ENCODE measurements around the gene DNAL1. TPM values are rescaled to one million over a fixed set of nuclear protein-coding genes. Genes with fewer than 3 reads are reported as not detected.
A peak's percentile ranks its signal among the peaks of the same experiment; 100 is the strongest.

DNAL1 gene
- total RNA-seq, 2 donors from 2014 or later = 7.6 to 9.4 TPM

DNA sequence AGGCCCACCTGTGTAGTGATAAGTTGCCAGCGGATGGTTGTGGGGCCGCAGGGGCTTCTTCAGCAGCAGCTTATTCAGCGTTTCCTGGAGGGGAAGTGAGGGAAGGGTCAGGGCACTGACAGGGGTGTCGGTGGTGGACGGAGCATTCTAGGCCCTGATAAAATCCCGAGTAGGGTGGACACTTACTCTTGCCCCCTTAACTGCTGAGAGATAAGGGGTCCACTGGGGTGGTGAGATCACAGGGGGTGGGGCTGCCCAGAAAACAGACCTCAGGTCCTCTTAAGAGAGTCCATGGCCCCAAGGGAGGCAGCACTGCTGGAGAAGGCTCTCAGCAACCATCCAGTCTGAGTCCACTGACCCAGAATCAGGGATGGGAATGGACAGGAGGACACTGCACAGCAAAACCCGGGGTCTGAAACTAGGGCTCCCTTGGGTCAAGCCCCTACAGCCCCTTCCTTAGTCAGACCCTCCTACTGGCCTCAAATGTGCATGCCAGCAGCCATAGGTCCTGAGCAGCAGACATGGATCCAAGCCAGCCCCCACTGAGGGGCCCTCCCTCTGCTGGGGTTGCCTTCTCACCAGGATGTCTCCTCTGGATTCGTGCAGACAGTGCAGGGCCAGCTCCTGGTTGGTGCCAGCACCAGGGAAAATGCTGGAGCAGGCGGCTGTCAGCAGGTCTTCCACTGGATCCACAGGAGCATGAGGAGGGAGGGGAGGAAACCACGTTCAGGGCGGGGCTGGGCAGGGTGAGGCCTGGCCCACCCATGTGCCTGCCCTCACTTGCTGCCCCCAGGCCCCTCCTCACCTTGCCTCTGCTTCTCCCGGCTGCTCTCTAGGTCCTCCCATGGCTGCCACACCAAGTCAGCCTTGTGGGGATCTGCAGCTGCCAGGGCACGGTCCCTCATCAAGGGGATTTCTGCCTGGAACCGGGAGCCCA, 81.5 kb downstream of the DNAL1 start:
- Mint-ChIP-seq H3K36me3 (peaks cover 18% of the 10 kb centered on the region), H3K4me1 (ENCODE audit: low read depth in 2 of 2) (peaks cover 20 to 26% of the 10 kb centered on the region in 2 donors), H3K27me3 (no peaks in the 10 kb centered on the region), H3K9me3 (no peaks in the 10 kb centered on the region), H3K4me3 (no peak overlapping the region), H3K27ac (peak overlapping the region in 1 of 2 donors; percentile 81)
- ATAC-seq = no peak
- no peak for DNase-seq (ENCODE audit: low spot score)

DNA sequence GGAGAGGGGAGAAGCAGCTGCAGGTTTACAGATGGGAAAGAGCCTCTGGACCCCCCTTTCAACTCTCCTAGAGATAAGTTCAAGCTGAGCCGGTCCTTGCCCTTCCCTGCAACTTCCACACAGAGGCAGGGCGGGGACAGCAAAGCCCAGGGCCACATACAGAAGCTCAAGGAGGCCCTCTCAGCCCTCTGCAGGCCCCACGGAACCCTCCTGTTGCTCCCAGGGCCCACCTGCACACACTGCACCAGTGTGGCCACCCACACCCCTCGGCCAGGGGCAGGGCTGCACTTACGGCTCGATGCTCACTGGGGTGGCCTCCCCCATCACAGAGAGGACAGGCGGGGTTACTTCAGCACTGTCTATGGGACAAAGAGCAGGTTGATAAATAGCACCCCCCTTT, 82.4 kb downstream of the DNAL1 start:
- DNase-seq (ENCODE audit: low spot score) (no peak), ATAC-seq (no peak)
- Mint-ChIP-seq H3K27me3 (no peaks in the 10 kb centered on the region), H3K4me1 (ENCODE audit: low read depth in 2 of 2) (peaks cover 20 to 30% of the 10 kb centered on the region in 2 donors), H3K27ac (peak overlapping the region in 1 of 2 donors; percentile 81), H3K36me3 (peaks cover 14% of the 10 kb centered on the region), H3K4me3 (no peak overlapping the region), H3K9me3 (no peaks in the 10 kb centered on the region)

DNA sequence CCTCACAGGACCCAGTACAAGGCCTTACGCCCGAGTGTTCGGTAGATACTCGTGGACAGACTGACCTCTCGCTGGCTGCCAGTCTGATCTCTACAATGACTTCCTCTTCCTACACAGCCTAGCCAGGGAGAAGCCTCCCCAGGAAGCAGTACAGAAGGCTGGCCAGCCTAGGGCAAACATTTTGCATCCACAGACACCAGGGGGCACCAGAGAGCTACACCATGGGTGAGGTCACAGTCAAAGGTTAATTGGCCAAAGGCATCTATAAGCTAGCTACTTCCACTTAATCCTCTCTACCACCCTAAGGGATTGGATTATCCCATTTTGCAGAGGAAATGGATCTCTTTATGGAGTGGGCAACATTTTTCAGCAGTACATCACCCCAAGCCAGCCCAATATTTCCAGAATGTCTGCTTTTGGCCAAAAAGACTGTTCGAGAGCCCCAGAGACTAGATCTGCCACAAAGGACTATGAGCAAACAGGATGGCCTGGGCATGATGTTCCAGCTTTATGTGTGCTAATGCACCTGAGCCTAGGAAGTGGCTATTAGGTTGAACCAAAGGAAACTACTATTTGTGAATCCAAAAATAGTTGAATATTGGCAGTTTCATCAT, 84.0 kb downstream of the DNAL1 start:
- Mint-ChIP-seq H3K27ac (peak overlapping the region; percentile 63 to 73), H3K36me3 (peaks cover 7% of the 10 kb centered on the region), H3K9me3 (no peaks in the 10 kb centered on the region), H3K4me1 (ENCODE audit: low read depth in 2 of 2) (peaks cover 20 to 24% of the 10 kb centered on the region in 2 donors), H3K4me3 (no peak overlapping the region), H3K27me3 (no peaks in the 10 kb centered on the region)
- DNase-seq (ENCODE audit: low spot score) (peak; percentile 85), ATAC-seq (peak; percentile 89 to 91)

DNA sequence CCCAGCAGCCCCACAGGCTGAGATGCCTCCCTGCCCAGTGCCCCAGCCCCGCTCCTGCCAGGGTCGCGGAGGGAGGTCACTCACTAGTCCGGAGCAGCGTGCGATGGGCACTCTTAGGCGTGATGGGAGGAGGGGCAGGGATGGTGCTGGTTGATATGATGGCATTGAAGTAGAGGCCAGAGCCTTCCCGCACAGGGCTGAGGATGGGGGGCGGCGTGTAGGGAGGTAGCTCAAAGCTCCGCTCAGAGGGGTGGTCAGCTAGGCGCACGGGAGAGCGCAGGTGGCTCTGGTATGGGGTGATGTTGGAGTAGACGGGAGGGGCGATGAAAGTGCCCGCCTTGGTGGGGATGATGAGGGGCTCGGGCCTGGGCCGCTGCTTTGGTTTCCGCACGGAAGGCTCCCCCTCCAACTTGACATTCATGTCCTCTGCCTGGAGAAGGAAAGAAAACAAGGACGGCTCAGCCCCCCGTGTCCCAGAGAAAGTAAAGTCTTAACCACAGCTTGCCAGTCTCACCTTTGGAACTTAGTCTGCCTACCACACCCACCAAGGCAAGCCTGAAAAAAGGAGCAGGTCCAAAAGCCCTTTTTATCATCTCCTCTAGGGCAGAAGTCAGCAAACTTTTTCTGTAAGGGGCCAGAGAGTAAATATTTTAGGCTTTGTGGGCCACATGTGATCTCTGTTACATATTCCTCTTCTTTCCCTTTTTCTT, 84.9 kb downstream of the DNAL1 start:
- Mint-ChIP-seq H3K27me3 (no peaks in the 10 kb centered on the region), H3K36me3 (peaks cover 8% of the 10 kb centered on the region)
- no peak for ATAC-seq

DNA sequence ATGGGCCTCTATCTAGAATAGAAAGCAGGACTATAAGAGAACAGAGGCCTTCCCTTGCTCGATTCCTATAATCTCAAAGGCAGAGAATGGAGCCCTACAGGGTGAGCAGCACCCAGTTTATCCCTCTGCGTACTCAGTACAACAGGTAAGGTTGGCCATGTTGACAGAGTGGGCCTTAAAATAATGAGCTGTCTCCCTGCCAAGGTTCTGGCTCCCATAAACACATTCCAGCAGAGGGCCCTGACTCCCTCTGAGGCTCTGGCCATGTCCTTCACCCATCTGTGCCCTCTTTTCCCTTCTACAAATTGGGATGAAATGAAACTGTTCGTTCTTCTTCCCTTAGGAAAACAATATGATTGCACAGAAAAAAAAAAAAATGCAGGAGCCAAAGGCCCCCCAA, 86.3 kb downstream of the DNAL1 start:
- Mint-ChIP-seq H3K27me3 (no peaks in the 10 kb centered on the region), H3K9me3 (no peaks in the 10 kb centered on the region), H3K36me3 (peaks cover 11% of the 10 kb centered on the region), H3K27ac (peak overlapping the region in 1 of 2 donors; percentile 66), H3K4me3 (no peak overlapping the region), H3K4me1 (ENCODE audit: low read depth in 2 of 2) (peaks cover 22 to 24% of the 10 kb centered on the region in 2 donors)
- no peak for ATAC-seq
- no peak for DNase-seq (ENCODE audit: low spot score)

More for the DNA sequence above, 84.9 kb downstream of the DNAL1 start:
- Mint-ChIP-seq H3K9me3 (no peaks in the 10 kb centered on the region), H3K27ac (peak overlapping the region; percentile 46 to 63), H3K4me3 (no peak overlapping the region), H3K4me1 (ENCODE audit: low read depth in 2 of 2) (peaks cover 22 to 23% of the 10 kb centered on the region in 2 donors)
- DNase-seq (ENCODE audit: low spot score) = no peak

DNA sequence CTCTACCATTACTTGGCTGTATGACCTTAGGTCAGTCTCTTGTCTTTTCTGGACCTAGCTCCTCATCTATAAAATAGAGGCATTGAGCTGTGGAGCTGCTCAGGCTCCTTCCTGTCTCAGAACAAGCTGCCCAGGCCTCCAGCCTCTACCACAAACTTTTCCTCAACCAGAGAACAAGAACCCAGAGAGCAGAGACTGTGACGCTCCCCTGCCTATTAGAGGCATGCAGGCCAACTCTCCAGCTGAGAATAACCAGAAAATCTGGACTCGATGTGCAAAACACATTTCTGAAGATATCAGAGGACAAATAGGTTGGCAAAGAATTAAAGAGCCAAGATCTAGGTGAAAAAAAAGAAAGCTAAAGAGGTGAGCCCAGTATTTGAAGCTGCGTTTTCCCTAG, 87.2 kb downstream of the DNAL1 start:
- Mint-ChIP-seq H3K4me1 (ENCODE audit: low read depth in 2 of 2) (peaks cover 22 to 24% of the 10 kb centered on the region in 2 donors), H3K36me3 (peaks cover 11% of the 10 kb centered on the region), H3K4me3 (no peak overlapping the region), H3K27me3 (no peaks in the 10 kb centered on the region), H3K27ac (peak overlapping the region in 1 of 2 donors; percentile 66), H3K9me3 (no peaks in the 10 kb centered on the region)
- ATAC-seq (no peak), DNase-seq (ENCODE audit: low spot score) (no peak)

DNA sequence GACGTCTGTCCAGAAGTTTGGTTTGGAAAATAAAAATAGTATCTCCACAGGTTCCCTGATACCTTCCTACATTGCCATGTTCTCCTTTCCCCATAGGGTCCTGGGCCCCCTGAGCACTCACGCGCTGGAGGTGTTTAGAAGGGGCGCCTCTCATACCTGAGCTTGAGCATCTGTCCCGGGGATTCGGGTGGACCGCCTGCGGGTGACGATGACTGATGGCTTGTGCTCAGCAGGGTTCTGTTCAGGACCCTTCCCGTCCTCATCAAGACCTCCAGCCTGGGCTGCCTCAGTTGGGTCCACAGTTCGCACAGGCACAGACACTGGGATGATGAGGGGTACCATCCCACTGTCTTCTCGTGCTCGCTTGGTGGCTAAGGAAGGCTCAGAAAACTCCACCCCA, 92.1 kb downstream of the DNAL1 start:
- ATAC-seq = no peak
- H3K4me3 Mint-ChIP-seq = no peak overlapping the region

DNA sequence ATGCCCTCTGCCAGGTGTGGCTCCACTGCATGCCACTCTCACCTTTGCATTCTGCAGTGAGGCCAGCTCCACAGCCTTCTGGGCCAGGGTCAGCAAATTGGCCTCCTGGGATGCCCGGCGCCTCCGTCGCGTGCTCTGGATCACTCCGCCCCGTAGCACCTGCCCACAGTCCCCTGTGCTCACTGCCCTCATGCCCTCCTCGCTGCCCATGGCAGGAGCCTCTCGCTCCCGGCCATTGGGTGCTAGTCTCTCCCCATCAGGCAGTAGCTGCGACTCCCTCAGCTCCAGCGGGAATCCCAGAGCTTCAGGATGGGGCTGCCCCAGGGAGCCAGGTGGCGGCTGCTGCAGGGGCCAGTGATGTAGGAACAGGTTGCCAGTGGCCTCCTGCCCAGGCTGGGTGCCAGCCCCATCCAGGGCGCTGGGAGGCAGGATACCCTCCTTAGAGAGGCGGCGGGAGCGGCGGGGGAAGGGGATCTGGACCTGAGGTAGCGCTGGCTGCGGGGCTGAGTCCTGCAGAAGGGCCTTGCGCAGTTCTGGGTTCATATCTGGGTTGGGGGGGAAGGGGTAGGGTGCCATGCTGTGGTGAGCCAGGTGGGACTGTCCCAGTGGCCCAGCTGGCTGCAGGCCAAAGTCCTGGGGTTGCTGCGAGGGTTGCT, 93.9 kb downstream of the DNAL1 start:
- ATAC-seq = no peak
- DNase-seq (ENCODE audit: low spot score) = no peak
- Mint-ChIP-seq H3K4me3 (no peak overlapping the region), H3K4me1 (ENCODE audit: low read depth in 2 of 2) (peaks cover 28 to 44% of the 10 kb centered on the region in 2 donors), H3K27ac (no peak overlapping the region), H3K9me3 (no peaks in the 10 kb centered on the region), H3K27me3 (no peaks in the 10 kb centered on the region), H3K36me3 (peaks cover 6% of the 10 kb centered on the region)

More for the DNA sequence above, 92.1 kb downstream of the DNAL1 start:
- Mint-ChIP-seq H3K9me3 (no peaks in the 10 kb centered on the region), H3K27ac (no peak overlapping the region), H3K4me1 (ENCODE audit: low read depth in 2 of 2) (peaks cover 14 to 26% of the 10 kb centered on the region in 2 donors), H3K27me3 (no peaks in the 10 kb centered on the region), H3K36me3 (peaks cover 6% of the 10 kb centered on the region)
- no peak for DNase-seq (ENCODE audit: low spot score)

DNA sequence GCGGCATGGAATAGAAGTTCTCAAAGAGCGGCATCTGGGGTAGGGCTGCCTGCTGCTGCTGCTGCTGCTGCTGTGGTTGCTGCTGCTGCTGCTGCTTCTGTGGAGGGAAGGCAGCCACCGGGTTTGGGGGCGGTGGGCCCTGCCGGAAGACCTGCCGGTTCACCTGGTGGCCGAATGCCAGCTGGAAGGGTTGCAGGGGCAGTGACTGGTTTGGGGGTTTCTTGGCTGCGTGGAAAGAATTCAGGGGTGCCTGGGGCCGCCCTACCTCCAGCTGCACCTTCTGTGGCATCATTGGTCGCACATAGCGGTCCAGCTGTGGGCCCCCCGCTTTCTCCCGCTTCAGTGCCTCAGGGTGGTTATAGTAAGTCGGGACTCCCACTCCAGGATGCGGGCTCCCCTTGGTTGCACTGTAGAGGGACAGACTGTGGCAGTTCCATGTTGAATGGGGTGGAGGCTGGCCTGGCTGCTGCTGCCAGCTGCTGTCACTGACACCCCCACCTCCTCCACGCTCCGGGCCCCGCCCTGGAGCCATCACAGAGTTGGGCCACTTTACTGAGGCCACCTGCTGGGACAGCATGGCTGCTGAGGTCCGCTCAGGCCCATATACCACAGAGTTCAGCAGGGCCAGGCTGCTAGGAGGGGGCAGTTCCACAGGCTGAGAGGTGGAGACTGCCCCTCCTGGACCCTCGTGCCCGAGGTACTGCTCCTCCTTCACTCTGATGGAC, 94.5 kb downstream of the DNAL1 start:
- peak; percentile 52 for DNase-seq (ENCODE audit: low spot score)
- Mint-ChIP-seq H3K9me3 (no peaks in the 10 kb centered on the region), H3K36me3 (peaks cover 6% of the 10 kb centered on the region), H3K4me3 (no peak overlapping the region), H3K4me1 (ENCODE audit: low read depth in 2 of 2) (peaks cover 35 to 51% of the 10 kb centered on the region in 2 donors), H3K27ac (peak overlapping the region in 1 of 2 donors; percentile 19), H3K27me3 (no peaks in the 10 kb centered on the region)
- no peak for ATAC-seq

DNA sequence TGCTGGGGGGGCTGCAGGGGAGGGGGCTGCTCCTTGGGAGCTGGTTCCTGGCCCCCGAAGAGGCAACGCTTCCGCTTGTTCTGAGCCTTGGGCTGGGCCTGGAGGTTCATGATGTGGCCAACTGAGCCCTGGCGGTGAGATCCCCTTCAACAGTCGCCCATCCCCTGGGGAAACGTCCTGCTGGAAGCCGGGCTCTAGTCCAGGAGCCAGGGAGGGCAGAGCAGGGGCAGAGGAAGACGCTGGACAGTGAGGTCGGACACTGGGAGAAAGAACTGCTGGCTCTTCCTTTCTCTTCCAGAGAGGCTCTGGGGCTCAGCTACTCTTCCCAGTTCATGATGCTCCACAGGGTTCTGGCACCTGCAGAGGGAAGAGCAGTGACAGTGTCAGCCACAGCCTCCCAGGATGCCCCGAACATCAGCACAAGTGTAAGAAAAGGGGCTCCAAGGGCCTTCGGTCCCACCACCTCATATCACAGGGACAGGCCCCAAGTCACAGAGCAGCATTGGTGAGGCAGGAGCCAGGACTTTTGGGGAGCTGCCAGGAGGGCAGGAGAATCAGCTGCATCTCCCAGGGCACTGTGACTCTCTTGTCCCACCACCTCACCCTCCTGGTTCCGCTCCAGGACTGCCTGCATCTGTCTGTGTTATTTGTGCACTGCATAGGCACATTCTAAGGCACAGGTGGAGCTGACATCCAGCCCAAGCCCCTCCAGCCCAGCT, 95.3 kb downstream of the DNAL1 start:
- Mint-ChIP-seq H3K27ac (peak overlapping the region in 1 of 2 donors; percentile 19), H3K36me3 (no peaks in the 10 kb centered on the region), H3K4me1 (ENCODE audit: low read depth in 2 of 2) (peaks cover 42 to 50% of the 10 kb centered on the region in 2 donors), H3K9me3 (no peaks in the 10 kb centered on the region), H3K27me3 (no peaks in the 10 kb centered on the region), H3K4me3 (no peak overlapping the region)
- no peak for DNase-seq (ENCODE audit: low spot score)
- ATAC-seq = no peak

DNA sequence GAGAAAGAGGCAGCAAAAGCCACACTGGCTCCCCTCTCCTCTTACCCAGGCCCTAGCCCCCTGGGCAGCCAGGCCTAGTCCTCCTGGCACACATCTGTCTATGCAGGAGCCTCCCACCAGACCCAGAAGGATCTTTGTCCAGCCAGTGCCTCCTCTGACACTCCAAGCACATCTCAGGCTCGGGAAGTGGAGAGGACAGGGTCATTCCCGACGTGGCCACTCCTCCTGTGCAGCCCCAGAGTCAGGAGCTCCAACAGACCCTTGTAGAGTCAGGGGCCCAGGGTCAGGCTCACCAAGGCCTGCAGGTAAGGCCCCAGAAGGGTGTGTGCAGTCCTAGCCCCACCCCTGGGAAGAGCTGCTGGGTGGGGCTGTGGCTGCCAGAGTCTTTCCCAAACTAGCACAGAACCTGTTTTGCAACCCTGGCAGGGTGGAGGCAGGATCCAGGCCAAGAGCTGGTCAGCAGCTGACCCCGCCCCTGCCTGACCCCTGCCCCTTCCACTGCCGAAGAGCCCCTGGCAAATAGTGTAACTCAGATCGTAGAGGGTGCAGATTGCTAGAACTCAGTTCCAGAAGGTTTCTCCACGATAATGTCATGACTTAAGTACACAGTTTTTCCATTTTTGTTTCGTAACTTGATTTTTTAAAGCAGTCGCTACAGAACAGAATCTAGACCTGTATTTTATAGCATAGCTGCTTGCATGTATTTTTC, 96.0 kb downstream of the DNAL1 start:
- peak overlapping the region; percentile 93 to 96 for H3K27ac Mint-ChIP-seq
- no peaks in the 10 kb centered on the region for H3K27me3 Mint-ChIP-seq
- no peaks in the 10 kb centered on the region for H3K36me3 Mint-ChIP-seq

DNA sequence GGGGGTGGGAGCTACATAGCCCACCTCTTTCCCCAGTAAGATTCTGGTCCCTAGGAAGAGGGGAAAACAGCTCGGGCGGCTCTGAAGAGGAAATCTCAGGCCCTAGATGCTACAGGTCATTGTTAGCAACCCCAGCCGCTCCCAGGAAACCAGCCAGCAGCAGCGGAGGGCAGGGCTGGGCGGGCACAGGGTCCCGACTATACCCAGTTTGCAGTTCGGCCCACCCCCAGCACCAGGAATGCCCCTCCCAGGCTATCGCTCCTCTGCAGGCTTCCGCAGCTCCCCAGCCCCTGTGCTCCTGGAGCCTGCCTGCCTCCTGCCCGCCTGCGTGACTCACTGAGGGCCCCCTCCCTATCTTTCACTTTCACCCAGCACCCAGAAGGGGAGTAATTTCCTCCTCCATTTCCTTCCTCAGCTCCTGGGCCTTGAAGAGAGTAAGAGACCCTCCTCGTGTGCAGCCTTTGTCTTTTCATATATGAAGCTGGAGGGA, 96.6 kb downstream of the DNAL1 start:
- peak; percentile 82 for DNase-seq (ENCODE audit: low spot score)
- peaks cover 49 to 56% of the 10 kb centered on the region in 2 donors for H3K4me1 Mint-ChIP-seq (ENCODE audit: low read depth in 2 of 2)

More for the DNA sequence above, 96.0 kb downstream of the DNAL1 start:
- H3K4me3 Mint-ChIP-seq = peak overlapping the region; percentile 91
- H3K9me3 Mint-ChIP-seq = no peaks in the 10 kb centered on the region
- peak; percentile 47 for DNase-seq (ENCODE audit: low spot score)
- ATAC-seq = no peak
- peaks cover 49 to 56% of the 10 kb centered on the region in 2 donors for H3K4me1 Mint-ChIP-seq (ENCODE audit: low read depth in 2 of 2)

More for the DNA sequence above, 96.6 kb downstream of the DNAL1 start:
- Mint-ChIP-seq H3K9me3 (no peaks in the 10 kb centered on the region), H3K27me3 (no peaks in the 10 kb centered on the region), H3K27ac (peak overlapping the region; percentile 93 to 96), H3K4me3 (peak overlapping the region; percentile 91), H3K36me3 (no peaks in the 10 kb centered on the region)
- peak; percentile 77 to 88 for ATAC-seq

Data from natural killer cell treated with Interleukin-12 subunit alpha and Interleukin-12 subunit beta and Interleukin-15 and Interleukin-18, amount 100 ng/mL, for 72 hours (primary cell).